ENCODE measurements around the gene MKX.

MKX gene

GRCh38 chr10:27745732-27746396 lies at the start of gene MKX:
Gene MKX, minus strand, starts transcription at chr10:27745819. Its CDS starts 2,404 bp downstream, at chr10:27743415.
- no peak for DNase-seq

- no peak for DNase-seq
These were observed 48.5 kb upstream of the MKX start for GRCh38 chr10:27794157-27794556.

DNA sequence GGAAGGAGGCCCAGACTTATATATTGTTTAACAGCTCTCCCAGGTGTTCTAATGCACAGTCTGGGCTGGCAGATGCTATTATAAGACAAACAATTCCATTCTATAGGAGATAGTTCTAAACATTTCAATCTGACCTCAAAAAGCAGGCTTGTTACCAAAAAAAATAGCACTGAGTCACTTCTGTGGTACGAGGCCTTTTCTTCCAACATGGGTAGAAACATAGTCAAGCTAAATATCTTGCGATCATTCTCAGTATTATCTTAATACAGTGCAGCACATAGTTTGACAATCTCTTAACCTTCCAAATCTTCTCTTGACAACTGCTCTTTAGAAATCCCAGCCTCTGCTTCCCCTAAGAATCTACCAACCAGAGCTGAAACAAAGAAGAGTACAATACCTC lies 46.6 kb upstream of the MKX start:
- no peak for DNase-seq

GRCh38 chr10:27784272-27784671 lies 38.7 kb upstream of the MKX start:
- DNase-seq: no peak

DNA sequence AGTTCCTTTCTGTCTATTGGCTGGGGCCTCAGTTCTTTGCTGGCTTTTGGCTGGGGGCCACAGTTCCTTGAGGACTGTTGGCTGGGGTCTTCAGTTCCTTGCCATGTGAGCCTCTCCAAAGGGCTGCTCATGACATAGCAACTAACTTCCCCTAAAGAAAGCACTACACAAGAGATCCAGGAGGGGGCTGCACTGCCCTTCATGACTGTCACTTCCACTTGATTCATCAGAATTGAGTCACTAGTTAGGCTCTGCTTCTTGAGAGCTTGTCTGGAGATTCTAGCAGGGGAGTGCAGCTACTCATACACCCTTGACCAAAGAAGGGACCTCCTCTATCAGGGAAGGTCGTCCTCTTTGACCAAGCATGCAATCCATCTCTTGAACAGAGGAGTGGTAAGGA lies 38.0 kb upstream of the MKX start:
- no peak for DNase-seq

DNA sequence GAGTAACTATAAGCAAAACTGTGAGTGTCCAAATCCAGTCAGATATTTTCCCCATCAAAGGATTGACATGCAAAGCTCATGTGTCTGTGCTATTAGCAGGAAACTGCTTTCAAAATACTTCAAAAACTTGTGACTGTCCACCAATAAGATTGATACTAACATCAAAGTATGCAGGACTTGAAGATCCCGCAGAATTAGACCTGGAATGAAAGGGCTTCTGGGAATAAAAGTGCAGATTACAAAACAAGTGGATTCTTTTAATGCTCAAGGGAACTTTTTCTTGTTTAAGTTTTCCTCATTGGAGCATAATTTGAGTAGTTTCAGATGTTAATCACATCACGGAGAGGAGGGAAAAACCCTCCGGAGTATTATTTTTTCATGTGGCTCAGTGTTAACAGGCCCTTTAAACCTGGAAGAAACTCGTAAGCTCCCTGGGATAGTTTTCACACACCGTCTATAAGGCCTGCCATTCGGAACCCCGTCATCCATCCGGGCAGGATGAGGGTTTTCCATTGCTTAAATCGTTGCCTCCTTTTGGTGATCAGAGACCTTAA lies 33.9 kb upstream of the MKX start:
- DNase-seq: no peak

DNA sequence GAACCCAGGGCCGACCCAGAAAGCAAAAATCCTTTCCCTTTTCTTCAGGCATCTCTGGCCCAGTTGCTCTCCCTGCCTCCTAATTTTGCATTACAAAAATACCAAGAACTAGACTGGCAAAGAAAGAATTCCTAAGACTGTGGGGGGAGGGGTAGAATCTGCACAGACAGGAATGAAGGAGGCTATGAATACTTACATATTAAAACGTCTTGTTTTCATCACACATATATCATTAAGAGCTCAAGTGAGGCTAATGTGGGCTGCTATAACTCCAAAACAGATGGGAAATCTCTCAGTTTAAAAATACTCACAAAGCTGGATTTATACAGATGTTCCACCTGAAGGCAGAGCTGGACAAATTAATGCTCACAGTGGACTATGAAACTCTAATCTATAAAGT lies 29.2 kb upstream of the MKX start:
- DNase-seq: no peak

- no peak for DNase-seq
These were observed 25.6 kb upstream of the MKX start for GRCh38 chr10:27771231-27771630.

GRCh38 chr10:27770181-27770580 lies 24.6 kb upstream of the MKX start:
- DNase-seq: no peak

GRCh38 chr10:27760867-27761266 lies 15.2 kb upstream of the MKX start:
- no peak for DNase-seq

- DNase-seq: no peak
These were observed 14.1 kb upstream of the MKX start for GRCh38 chr10:27759483-27760272.

DNA sequence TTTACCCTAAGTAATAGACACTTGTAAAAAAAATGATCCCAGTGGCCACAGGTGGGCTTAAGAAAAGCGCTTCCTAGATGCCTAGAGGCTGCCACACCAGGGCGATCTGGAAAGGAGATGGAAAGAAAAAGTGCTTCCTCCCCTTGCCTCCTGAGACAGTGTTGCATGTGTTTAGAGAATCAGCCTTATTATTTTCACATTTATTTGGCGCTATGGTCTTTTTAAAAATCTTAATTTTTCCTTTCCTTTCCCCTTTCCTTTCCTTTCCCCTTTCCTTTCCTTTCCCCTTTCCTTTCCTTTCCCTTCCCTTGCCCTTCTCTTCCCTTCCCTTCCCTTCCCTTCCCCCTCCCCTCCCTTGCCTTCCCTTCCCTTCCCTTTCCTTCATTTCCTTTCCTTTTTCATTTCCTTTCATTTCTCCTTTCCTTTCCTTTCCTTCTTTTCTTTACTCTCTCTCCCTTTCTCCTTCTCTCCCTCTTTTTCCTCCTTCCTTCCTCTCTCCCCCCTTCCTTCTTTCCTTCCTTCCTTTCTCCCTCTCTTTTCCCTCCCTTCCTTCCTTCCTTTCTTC lies 7.1 kb upstream of the MKX start:
- DNase-seq: no peak

DNA sequence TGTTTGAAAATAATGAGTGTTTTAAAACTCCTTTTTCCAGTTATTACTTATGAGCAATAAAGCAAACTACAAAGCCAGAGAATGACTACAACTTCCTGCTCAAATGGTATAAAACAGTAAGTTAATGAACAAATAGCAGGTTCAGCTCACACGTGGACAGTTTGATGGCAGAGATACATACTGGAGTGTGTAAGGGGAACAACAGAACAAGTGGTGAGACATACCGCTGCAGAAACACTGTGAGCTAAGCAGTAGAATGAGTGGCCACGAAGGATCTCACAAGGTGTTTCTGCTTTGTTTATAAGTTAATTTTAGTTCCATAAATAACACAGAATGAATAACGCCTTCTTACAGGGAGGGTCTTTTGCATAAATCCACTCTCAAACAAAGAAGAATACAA lies 3.0 kb upstream of the MKX start:
- no peak for DNase-seq

DNA sequence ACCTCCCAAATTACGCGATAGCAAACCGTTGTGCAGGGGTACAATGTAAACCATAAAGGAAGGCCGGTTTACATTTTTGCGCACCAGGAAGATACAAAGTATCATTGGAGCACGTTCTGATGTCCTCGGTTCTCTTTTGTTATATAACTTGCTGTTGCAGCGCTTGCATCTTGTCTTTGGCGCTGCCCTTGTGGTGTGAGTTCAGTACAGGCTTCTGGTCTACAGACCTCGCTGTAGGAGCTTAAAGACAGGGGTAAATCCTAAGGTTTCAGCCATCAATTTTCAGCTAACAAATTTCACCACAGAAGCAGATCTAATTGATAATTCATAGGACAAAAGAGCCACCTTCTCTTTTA lies 1.5 kb upstream of the MKX start:
- DNase-seq: no peak

GRCh38 chr10:27746397-27747095 lies 927 bp upstream of the MKX start:
- DNase-seq: no peak

DNA sequence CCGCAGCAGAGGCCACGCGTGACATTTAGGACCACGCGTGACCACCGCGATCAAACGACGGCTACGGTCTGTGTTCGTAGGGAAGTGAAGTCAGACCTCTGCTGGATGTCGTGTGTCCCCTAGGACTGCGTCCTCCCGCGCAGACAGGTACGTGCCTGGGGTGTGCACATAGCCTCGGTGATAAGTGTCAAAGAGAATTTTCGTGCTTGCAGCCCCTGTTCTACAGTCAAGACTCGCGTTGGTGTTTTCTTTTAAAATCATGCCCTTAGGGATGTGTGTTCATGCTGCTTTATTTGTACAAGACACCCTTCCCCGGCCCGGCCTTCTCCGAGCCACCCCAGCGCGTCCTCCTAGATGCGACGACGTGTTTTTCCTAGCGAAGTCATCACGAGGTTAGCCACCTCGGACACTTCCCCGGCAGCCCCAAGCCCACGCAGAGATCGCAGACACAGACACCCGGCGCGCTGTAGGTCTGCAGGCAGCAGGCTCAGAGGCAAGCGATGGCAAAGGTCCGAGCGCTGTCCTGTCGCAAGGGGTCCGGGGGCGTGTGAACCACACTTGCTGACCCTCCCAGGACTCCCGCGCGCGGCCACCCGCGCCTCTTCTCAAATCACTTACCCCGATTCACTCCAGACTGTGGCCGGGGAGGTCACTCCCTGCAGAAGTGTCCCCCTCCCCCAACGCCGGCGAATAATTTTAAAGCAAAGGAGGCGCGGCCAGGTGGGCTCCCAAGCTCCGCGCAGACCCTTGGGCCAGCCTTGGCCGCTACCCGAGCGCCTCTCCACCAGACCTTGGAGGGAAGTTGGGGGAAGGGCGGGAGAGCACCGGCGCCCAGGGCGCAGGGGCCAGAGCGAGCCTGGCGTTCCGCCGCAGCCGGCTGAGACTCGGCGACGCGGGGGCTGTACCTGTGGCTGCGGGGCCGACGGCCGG lies 552 bp downstream of the MKX start:
- no peak for DNase-seq

GRCh38 chr10:27743877-27744801 lies 1.5 kb downstream of the MKX start:
- DNase-seq: no peak

DNA sequence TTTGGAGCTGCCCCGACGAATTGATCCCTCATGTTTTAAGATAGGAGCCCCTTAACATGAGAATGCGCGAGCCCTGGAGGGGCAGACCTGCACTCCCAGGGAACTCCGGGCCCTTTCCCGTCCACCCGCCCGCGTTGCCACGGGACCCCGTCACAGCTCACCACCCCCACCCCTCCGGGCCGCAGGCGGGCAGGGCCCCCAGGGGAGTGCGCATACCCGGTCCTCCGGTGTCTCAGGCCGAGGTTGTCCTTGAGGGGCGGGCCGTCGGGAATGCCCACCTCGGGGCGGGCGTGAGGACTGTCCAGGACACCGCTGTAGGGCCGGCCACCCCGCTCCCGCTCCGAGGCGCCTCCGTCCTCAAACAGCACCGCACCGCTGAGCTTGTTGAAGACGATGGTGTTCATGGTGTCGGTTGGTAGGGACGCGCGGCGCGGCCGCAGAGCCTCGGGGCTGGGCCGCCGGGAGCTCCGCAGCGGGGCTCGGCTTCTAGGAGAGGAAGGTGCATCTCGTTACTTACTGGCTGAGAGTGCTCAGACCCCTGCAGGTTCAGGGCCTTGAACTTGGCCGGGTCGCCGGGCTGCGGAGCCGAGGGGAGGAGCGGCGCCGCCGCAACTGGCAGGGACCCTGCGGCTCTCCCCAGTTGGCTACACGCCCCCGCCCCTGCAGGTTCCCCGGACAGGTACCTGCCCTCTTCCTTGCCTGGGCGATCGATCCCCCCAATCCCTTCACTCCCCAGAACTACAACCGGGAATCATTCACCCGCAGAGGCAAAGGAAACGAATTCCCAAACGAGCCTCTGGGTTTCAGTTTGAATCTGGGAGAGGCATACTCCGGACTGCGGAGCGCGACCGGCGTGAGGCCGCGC lies 2.4 kb downstream of the MKX start:
- DNase-seq: no peak

- DNase-seq: peak; percentile 43
These were observed 3.2 kb downstream of the MKX start for GRCh38 chr10:27742195-27743011.
